IgD-negative memory B cell (primary cell): ENCODE results near the gene RPS28. TPM values are rescaled to one million over a fixed set of nuclear protein-coding genes. Genes with fewer than 3 reads are reported as not detected.

Experiments
- H3K27ac Mint-ChIP-seq, 3 donors: one replicate each; pipeline ENCODE4 v1.8.0; 2020 to 2022; ENCODE audit warnings: mild to moderate bottlenecking in 3 of 3, mixed read lengths in 3 of 3, moderate library complexity in 1 of 3
- H3K27me3 Mint-ChIP-seq: one replicate; pipeline ENCODE4 v1.8.0; 2021; ENCODE audit warnings: mixed read lengths
- H3K36me3 Mint-ChIP-seq: one replicate; pipeline ENCODE4 v1.8.0; 2020; ENCODE audit warnings: mild to moderate bottlenecking, mixed read lengths
- H3K4me1 Mint-ChIP-seq, 3 donors: one replicate each; pipeline ENCODE4 v1.8.0; 2020 to 2022; ENCODE audit warnings: mixed read lengths in 3 of 3, mild to moderate bottlenecking in 1 of 3
- H3K4me3 Mint-ChIP-seq, 4 donors: one replicate each; pipeline ENCODE4 v1.8.0; 2020 to 2022; ENCODE audit warnings: mild to moderate bottlenecking in 4 of 4, mixed read lengths in 4 of 4, moderate library complexity in 3 of 4
- H3K9me3 Mint-ChIP-seq, 3 donors: one replicate each; pipeline ENCODE4 v1.8.0; 2020 to 2021; ENCODE audit warnings: mixed read lengths in 3 of 3, mild to moderate bottlenecking in 1 of 3
- polyA plus RNA-seq: library from polyadenylated mRNA; unstranded; fragments of 300-500 nt; fragmentation: Illumina TruSeq; gene quantifications from one replicate; pipeline ENCODE4 v1.2.3, GENCODE V29; 2021

Gene RPS28
- polyA plus RNA-seq, 1 donor from 2014 or later, result 2,981 TPM

GRCh38 chr19:8370176-8371010 lies 49.1 kb downstream of the RPS28 start:
- H3K36me3 Mint-ChIP-seq, result no peaks in the 10 kb centered on the region
- H3K27me3 Mint-ChIP-seq, result peaks cover 24% of the 10 kb centered on the region
- H3K4me1 Mint-ChIP-seq, result peaks cover 0 to 1% (median 0%) of the 10 kb centered on the region in 3 donors
- no peaks in the 10 kb centered on the region for H3K9me3 Mint-ChIP-seq
- no peak overlapping the region for H3K27ac Mint-ChIP-seq
- no peak overlapping the region for H3K4me3 Mint-ChIP-seq

GRCh38 chr19:8371011-8371804 lies 49.9 kb downstream of the RPS28 start:
- Mint-ChIP-seq H3K4me3 (no peak overlapping the region), H3K9me3 (no peaks in the 10 kb centered on the region), H3K36me3 (no peaks in the 10 kb centered on the region), H3K4me1 (peaks cover 0 to 1% (median 0%) of the 10 kb centered on the region in 3 donors), H3K27ac (no peak overlapping the region), H3K27me3 (peaks cover 16% of the 10 kb centered on the region)

Other genes starting within 250 kb of the RPS28 start
- not detected for gene FBN3, start 171.9 kb upstream of the RPS28 start, polyA plus RNA-seq
- 38.0 TPM for gene CERS4, start 112.1 kb upstream of the RPS28 start, polyA plus RNA-seq
- gene CD320, start 13.1 kb upstream of the RPS28 start, polyA plus RNA-seq, result 34.4 TPM
- 141 TPM for gene NDUFA7, start 121 bp upstream of the RPS28 start, polyA plus RNA-seq
- gene KANK3, start 21.8 kb downstream of the RPS28 start, polyA plus RNA-seq, result not detected
- gene ANGPTL4, start 42.7 kb downstream of the RPS28 start, polyA plus RNA-seq, result not detected
- 96.8 TPM for gene RAB11B, start 68.9 kb downstream of the RPS28 start, polyA plus RNA-seq
- 35.9 TPM for gene MARCHF2, start 91.8 kb downstream of the RPS28 start, polyA plus RNA-seq
- gene HNRNPM, start 123.5 kb downstream of the RPS28 start, polyA plus RNA-seq, result 210 TPM
- not detected for gene PRAM1, start 181.1 kb downstream of the RPS28 start, polyA plus RNA-seq
- 22.2 TPM for gene ZNF414, start 192.7 kb downstream of the RPS28 start, polyA plus RNA-seq